T follicular helper cell (primary cell): ENCODE data around the gene SHISA2.
"Not testable (repeated sequence)": the region's sequence is repeated elsewhere in the genome, so short reads cannot be mapped to it uniquely, and the experiment has no call there.

Source experiments
- DNase-seq: peaks from one replicate; pipeline ENCODE4 v3.0.0-alpha.2; 2020; ENCODE audit warnings: low read depth
- total RNA-seq, 2 experiments: gene quantifications; one replicate each; lab custom pipeline; 2026; lab: John Stamatoyannopoulos, UW

The SHISA2 gene
- total RNA-seq = 0.42 to 2.2 reads per million in 2 experiments

GRCh38 chr13:26051657-26052311, at the start of gene SHISA2:
Gene SHISA2 (minus strand): TSS chr13:26052016. CDS start chr13:26050975, 1,041 bp downstream.
- DNase-seq = peak; percentile 26

DNA sequence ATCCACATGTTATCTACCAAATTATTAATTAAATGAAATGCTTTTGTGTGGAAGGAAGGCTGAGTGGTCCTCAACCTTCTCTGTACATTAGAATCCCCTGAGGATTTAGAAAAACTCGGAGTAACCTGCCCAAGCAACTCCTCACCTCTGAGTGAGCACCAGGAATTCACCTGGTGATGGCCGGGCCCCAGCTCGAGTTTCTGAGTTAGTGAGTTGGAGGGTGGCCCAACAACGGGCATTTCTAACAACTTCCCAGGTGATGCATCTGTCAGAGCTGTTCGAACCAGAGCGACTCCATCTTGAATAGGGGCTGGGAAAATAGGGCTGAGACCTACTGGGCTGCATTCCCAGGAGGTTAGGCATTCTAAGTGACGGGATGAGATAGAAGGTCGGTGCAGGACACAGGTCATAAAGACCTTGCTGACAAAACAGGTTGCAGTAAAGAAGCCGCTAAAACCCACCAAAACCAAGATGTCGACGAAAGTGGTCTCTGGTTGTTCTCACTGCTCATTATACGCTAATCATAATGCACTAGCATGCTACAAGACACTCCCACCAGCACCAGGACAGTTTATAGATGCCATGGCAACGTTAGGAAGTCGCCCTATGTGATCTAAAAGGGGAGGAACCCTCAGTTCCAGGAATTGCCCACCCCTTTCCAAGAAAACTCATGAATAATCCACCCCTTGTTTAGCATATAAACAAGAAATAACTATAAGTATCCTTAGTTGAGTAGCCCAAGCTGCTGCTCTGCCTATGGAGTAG, 44.2 kb upstream of the SHISA2 start:
- no peak for DNase-seq

DNA sequence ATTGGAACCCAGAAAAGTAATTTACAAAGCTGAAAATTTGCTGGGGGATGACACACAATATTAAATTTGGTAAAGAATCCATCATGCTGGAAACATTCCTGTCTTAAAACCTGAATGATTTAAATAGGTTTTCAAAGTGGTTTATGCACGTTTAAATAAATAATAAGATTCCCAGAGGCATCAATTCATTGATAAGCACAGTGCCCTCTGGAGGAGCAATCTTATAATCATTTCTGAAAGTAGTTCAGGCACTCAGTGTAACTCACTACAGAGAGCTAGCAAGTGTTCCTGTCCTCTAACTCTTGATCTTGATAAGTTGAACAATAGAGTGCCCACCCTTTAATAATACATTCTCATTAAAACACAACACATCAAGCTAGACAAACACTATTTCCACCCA, 43.5 kb upstream of the SHISA2 start:
- no peak for DNase-seq

DNA sequence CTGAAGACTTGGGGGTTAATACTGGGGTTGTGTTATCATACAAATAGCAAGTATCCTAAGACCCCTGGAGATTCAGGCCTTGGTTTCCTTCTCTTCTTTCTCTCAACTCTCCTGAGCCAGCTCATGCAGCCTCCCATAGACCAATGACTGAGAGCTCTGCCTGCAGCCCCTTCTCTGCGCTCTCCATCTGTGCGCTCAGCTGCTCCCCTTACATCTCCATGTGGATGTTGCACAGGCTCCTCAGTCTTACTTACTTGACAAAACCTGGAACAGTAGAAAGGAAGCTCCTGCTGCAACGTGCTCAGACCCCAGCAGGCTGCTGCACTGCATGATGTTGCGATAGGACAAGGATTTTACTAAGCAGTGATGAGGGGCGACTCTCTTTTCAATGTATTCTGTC, 25.0 kb upstream of the SHISA2 start:
- DNase-seq = not testable (repeated sequence)

DNA sequence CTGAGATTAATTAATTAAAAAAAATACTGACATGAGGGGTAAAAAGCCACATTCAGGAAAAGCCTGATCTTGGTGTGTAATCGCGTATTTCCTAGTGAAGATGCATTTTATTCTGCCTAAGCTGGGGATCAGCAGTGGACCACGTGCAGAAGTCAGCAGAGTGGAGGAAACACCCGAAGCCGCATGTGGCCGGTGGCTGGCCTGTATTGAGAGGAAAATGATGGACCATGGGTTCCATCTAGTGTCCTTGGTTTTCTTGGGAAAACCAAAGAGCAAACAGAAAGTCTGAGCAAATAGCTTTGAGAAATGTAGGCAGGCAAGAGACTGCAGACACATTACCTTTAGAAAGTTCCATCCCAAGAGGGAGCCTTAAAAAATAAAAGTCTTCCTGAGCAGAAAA, 23.7 kb upstream of the SHISA2 start:
- no peak for DNase-seq

DNA sequence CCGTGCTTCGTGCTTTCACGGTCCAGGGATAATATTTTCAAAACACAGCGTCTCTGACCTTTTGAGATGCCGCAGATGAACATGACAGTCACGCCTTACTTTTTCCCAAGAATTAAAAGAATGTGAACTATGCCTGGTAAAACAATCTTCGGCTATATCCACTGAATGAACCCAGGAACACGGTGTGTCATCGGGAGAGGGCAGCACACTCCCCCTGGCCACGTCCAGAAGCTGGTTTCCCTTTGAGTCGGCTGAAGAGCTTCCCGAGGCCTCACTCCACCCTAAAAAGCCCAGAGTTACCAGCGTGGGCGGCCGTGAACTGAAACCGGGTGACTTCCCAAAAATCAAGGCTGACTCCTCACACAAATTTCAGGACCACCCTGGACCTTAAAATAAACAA, 22.9 kb upstream of the SHISA2 start:
- DNase-seq = no peak

GRCh38 chr13:26072335-26072734, 20.5 kb upstream of the SHISA2 start:
- DNase-seq = not testable (repeated sequence)

DNA sequence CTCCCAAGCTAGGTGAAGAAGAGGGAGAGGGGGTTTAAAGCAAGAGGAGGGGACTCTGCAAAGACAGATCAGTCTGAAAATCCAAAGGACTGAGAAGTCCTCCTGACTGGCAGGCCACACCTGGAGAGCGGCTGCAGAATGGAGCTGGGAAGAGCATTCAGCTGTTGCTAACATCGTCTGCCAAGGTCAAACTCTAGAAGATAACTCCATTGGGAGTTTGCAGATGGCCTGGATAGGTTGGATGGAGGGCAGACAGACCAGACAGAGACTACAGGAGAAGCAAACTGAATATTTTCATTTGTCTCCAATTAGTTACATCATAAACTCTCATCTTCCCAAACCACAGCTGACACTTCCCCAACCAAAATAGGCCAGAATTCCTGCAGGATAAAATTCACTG, 19.9 kb upstream of the SHISA2 start:
- no peak for DNase-seq

DNA sequence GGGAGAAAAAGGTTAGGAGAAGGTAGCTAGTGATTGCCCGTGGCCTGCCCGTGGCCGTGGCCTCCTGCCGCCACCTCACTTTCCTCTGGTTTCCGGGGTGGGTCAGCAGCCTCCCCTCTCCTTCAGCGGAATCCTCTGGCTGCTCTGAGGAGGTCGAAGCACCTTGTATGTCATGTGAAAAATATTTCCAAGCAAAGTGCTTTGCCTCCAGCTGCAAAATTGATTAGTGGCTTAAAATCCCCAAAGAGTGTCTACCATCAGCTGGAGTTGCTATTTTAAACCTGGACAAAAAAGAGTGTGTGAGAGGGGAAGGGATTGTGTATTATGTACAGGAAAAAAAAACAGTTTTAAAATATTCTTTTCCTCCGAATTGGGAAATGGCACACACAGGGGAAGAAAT, 17.8 kb upstream of the SHISA2 start:
- not testable (repeated sequence) for DNase-seq

DNA sequence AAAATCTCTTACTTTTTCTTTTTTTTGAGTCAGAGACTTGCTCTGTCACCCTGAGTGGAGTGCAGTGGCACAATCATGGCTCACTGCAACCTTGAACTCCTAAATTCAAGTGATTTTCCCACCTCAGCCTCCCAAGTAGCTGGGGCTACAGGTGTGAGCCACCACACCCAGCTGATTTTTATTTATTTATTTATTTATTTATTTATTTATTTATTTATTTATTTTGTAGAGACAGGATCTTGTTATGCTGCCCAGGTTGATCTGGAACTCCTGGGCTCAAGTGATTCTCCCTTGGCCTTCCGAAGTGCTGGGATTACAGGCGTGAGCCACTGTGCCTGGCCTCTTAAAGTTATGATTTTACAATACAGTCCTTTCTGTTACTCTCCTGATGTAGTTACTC, 16.6 kb upstream of the SHISA2 start:
- DNase-seq = not testable (repeated sequence)

GRCh38 chr13:26067601-26068000, 15.8 kb upstream of the SHISA2 start:
- no peak for DNase-seq

DNA sequence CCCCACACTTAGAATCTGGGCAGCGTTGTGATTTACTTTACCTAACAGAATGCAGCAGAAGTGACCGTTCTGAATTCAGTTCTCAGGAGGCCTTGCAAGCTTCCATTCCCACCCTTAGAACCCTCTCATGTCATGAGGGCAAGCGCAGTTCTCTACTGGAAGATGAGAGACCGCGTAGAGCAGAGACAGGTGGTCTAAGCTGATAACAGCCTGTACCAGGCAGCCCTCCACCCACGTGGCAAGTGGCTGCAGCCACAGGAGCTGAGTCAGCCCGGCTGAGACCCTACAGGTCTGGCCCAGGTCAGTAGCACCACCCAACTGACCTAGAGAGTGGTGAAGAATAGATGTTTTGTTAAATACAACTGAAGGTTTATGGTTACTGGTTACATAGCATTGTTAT, 14.7 kb upstream of the SHISA2 start:
- not testable (repeated sequence) for DNase-seq

DNA sequence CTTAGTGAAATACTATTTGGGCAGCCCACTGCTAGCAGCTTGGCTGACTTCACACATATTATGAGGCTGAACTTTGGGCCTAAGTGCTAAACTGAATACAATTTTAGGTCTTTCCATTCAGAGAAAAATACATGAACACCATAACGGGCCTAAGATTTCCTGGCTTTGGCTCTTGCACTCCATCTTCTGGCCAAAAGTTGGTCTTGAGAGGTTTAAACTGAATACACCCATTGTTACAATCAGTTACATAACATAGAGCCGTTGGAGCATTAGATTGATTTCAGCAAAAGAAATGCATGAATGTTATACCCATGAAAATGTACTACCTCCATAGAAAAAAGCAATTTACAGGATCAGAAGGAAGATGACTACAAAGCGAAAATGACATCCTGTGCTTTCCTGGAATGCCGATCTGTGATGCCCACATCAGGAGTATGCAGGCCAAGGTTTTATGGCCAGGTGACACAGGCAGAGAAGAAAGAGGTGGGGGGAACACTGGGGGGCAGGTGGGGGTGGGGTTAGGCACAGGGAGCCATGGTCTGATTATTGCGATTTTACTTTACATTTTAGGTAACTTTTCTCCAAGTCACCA, 11.1 kb upstream of the SHISA2 start:
- peak; percentile 19 for DNase-seq

- no peak for DNase-seq
Observed at GRCh38 chr13:26061947-26062346, 10.1 kb upstream of the SHISA2 start.

DNA sequence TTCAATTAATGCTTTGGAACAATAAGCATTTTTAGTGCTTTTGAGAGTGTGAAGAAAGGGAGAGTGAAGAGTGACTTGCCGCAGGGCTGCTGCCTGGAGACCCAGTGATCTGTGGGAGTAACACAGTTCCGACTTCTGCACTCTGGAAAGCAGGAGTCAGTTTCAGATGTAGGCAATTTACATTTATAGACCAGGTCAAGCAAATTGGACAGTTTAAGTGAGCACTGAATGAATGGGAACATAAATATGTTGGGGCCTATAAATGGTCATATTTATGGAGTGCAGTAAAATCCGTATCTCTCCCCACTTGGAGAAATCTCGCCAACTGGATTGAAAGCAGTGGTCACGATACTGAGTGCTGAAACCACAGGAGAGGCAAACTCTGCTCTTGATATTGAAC, 9.4 kb upstream of the SHISA2 start:
- DNase-seq = no peak

- no peak for DNase-seq
Observed at GRCh38 chr13:26060357-26060756, 8.5 kb upstream of the SHISA2 start.

GRCh38 chr13:26058704-26059103, 6.9 kb upstream of the SHISA2 start:
- no peak for DNase-seq

DNA sequence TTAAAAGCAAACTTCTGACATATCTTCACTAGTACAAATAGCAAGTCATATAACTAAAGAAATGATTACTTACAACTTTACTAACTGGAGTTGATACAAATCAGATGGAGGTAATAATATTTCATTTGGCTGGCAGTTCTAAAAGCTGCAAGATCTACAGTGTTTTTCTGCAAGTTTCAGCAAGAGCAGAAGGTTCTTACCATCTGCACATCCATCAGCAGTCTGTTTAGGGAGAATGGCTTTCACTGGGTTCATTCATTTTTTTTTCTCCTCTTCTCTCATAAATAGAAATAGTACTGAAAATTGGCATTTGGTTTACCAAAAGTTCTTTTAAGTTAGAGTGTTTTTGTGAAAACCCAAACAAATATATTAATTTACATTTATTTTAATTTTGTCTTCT, 3.1 kb upstream of the SHISA2 start:
- DNase-seq = no peak

DNA sequence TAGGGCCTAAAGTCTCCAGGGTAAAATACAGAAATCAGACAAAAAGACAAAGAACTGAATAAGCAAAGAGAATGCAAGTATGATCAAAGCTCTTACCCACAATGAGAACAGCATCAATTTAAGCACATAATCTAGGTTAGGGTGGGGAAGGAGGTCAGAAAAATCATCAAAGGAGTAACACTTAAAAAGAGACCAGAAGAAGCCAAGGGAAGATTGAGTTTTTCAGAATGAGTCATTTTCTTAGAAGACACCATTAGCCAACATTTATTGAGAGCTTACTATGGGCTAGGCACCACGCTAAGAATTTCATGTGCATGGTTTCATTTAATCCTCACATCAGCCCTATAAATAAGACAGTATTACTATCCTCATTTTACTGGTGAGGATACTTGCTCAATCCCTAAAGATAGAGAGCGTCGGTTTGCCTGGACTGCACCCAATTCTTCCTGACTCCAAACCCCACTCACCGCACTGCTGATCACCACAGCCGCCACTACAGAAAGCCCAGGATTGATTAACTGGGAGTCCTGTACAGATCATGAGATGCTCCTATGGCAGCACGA, 1.7 kb upstream of the SHISA2 start:
- DNase-seq = no peak

GRCh38 chr13:26052337-26052736, 521 bp upstream of the SHISA2 start:
- no peak for DNase-seq

DNA sequence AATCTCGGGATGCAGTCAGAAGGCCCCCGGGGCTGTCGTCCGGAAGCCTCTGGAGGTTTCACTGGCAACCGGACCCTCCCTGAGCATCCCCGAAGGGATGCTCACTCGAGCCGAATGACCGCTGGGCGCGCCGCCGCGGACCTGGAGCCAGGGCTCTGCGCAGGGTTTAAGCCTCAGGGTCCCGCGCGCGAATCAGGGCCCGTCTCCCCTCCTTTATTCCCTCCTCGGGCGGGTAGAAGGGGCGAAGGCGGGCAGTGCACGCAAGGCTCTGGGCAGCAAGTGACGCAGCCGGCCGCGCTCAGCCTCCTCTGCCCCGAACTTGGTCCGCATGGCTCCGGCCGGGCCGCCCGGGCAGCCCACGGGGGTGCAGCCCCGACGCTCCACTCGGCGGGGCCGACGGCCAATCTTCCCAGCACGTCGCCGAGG, 572 bp downstream of the SHISA2 start:
- no peak for DNase-seq

- DNase-seq = no peak
Observed at GRCh38 chr13:26050568-26051230, 1.1 kb downstream of the SHISA2 start.
